HG03025 (cell line): ENCODE data around the gene AK1.
"Not testable (repeated sequence)": the region's sequence is repeated elsewhere in the genome, so short reads cannot be mapped to it uniquely, and the experiment has no call there.

Experiments used
- ATAC-seq: cut with Tn5 transposase; IDR thresholded peaks from one replicate; pipeline ENCODE4 v1.9.1; 2021; ENCODE audit warnings: mild to moderate bottlenecking, moderate library complexity; ENCODE audit not compliant: unreplicated experiment, low FRiP score

The AK1 gene

DNA sequence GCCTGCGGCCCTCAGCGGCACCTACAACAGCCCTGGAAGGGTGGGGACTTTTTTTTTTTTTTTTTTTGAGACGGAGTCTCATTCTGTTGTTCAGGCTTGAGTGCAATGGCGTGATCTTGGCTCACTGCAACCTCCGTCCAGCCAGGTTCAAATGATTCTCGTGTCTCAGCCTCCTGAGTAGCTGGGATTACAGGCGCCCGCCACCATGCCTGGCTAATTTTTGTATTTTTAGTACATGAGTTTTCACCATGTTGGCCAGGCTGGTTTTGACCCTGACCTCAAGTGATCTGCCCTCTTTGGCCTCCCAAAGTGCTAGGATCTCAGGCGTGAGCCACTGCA is 7.4 kb downstream of the AK1 start:
- ATAC-seq, result not testable (repeated sequence)

DNA sequence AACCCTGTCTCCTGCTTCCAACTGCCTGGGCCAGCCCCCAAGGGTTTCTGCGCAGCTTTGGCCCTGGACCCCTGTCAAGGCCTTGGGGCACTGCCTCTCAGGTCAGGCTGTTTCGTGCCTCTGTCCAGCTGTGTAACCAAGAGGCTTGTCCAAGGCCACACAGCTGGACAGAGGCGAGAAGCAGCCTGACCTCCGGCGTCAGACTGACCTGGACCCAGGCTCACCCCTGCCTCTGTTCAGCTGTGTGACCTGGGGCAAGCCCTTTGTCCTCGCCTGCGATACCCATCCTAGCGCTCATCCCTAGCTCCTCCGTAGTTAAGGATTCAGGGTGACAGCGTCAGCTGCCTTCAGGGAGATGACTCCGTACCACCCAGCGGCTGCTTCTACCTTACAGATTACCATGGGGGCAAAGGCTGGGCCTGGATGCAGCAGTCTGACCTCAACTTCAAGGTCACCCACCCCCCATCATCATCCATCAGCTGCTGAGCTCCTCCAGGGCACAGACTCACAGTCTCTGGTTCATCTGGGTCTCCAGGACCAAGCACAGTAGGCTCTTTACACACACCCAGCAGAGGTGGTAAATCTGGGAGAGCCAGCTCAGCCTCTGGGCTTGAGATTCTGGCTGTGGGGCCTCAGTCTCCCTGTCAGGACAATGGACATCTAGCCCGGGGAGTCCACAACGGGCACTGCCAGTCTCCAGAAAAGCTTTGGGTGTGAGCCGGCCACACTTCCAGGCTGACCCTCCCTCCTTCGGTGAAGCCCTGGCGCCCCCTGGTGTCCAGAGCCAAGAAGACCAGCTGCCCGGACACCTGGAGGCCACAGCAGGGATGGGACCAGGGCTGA is 7.9 kb downstream of the AK1 start:
- no peak for ATAC-seq

DNA sequence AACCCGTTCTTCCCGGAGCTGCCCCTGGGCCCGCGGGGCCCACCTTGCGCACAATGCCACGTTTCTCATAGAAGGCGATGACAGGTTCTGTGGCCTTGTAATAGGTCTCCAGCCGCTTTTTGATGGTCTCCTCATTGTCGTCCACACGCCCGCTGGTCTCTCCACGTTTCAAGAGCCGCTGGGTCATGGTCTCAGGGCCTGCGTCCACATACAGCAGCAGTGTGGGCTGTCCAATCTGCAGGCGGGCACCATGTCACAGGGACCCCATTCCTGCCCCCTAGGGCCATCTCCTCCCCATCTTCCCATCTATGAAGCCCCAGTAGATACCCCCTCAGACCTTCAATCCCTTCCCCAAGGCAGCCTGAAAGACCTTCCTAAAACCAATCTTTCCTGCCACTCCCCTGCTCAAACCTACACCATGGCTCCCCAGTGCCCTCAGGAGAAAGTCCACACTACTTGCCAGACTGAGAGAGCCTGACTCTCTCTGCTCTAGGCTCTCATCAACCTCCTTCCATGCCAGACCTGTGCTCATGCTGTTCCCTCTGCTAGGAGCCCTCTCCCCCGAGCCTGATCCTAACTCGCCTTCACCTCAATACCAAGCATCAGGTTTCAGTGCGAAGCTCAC is 9.1 kb downstream of the AK1 start:
- no peak for ATAC-seq

DNA sequence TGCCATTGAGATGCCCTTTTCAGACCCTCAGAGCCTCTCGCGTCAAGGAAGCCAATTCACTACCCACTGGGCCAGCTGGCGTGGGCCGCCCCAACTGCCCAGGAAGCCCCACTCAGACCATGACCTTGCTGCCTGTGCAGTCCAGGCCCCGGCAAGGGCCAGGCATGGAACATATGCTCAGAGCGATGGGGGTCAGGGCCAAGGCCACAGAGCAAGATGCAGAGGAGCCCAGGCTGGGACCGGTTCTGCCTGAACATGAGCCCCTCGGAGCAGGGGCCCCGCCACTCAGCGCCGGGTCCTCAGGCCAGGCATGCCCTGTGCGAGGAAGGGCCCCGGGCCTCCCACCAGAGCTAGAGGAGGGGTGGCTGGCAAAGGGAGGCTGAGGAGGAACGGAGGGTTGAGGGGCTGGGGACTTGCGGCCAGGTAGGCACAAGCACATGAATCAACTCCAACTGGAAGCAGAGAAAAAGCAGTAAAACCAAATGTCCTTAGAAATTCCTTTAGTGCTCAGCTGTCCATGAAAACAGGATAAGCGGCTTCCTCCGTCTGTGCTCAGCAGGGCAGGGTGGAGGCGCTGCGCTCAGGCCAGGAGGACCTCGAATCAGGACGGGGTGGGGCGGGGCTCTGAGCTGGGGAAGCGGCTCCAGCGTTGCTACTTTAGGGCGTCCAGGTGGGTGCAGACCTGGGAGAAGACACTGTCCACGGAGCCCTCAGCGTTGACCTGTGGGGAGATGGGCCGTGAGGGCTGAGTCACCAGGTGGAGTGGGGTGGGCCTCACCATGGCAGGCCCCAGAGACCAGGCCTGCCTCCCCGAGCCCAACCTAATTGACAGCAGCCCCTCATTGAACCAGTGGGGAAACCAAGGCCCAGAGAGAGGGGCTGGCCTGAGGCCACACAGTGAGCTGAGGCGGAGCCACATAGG is 9.9 kb downstream of the AK1 start:
- no peak for ATAC-seq

DNA sequence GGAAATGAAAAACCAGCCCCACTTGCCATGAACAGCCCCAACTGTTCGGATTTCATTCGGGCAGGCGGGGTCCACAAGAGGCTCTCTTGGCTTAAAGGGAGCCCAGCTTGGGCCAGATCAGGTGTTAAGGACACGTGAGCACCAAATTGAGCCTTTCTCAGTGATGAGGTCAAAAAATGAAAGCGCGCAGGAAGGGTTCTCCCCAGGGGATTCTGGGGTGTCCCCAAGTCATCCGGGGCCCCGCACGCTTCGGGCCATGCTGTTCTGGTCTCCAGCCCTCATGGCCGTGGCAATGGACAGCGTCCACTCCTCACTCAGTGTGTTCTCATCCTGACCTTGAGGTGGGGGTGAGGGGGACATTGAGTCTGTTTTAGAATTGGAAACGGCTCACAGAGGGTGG is 10.9 kb downstream of the AK1 start:
- ATAC-seq, result no peak

DNA sequence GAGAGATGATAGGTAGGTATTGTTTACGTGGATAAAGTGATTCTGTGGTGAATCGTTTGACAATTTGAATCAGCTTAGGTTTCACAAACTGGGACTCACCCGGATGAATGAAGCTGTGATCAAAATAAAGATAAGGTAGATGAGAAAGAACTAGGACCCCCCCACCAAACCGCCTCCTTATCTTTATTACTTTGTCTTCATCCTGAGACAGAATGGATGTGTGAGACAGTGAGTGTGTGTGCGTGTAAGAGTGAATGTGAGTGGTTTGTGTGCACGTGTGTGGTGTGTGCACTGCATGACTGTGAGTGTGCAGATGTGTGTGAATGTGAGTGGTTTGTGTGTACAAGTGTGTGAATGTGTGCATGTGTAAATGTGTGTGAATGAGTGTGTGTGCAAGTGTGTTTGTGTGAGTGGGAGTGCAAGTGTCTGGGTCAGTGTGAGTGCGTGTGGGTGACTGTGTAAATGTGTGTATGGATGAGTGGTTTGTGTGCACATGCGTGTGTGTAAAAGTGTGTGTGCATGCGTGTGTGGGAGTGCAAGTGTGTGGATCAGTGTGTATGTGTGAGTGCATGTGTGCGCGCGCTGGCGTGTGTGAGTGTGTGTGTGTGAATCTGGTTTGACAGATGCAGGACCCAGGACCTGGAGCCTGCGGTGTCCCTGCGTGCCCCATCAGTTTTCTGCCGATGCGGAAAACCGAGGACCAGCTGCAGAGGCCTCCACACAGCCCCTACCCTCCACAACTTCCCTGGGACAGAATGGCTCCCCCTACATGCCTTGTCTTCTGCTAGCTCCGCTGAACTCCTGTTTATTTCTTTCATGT is 11.6 kb downstream of the AK1 start:
- ATAC-seq, result no peak

DNA sequence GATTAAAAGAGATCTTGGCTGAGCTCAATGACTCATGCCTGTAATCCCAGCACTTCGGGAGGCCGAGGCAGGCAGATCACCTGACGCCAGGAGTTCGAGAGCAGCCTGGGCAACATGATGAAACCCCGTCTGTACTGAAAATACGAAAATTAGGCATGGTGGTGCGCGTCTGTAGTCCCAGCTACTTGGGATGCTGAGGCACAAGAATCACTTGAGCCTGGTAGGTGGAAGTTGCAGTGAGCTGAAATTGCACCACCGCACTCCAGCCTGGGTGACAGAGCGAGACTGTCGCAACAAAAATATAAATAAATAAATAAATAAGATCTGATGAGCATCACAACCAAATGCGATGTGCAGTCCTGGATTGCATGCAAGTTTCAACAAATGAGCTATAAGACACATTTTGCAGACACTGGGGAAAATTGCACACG is 14.3 kb downstream of the AK1 start:
- ATAC-seq, result no peak

DNA sequence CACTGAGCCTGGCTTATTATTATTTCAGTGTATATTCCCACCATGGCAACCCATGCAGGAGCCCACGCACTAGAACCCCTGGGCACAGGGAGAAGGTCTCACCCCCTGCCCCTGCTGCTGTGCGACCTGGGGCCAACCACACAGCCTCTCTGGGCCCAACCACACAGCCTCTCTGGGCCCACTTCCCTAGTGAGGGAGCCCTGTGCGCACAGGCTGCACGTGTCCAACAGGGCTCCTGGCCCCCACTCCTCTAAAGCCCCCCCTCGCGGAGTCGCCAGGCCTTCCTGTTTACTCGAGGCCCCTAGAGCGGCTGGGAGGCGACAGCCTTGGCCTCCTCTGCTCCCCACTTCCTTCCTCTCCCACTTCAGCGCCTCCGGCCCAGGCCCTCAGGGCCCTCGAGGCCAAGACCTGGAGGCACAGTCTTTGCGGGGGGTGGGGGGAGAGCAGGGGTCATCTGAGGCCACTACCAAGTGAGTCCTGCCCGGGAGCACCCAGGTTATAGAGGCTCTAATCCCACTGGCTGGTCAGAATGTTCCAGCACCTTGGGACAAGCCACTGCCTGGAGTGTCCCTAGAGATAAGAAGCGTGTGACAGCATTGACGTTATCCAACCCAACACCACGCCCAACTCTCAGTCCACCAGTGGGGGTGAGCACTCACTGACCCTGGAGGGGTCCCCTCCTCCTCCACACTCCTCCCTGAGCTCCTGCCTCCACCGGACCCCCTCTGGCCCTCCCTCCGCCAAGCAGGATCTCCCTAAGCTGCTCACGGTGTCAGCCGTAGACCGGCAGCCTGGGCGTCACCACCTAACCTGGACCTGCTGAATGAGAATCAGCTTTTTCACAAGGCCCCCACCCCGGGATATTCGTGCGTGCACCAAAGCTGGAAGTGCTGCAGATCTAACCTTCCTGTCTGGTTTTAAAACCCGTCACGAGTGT is 15.1 kb downstream of the AK1 start:
- ATAC-seq, result no peak

DNA sequence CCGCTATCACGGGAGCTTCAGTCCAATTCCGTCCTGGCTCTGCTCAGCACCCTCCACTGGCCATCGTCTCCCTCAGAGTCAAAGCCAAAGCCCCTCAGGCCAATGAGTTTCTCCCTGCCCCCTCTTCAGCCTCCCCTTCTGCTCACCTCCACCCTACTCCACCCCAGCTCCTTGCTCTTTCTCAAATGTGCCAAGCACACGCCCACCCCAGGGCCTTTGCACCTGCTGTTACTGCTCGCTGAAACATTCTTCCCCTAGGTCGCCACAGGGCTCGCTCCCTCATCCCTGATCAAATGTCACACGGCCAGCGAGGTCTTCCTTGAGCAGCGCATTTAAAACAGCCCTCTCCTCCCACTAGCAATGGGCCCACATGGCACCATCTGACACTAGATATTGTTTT is 16.7 kb downstream of the AK1 start:
- ATAC-seq, result no peak

DNA sequence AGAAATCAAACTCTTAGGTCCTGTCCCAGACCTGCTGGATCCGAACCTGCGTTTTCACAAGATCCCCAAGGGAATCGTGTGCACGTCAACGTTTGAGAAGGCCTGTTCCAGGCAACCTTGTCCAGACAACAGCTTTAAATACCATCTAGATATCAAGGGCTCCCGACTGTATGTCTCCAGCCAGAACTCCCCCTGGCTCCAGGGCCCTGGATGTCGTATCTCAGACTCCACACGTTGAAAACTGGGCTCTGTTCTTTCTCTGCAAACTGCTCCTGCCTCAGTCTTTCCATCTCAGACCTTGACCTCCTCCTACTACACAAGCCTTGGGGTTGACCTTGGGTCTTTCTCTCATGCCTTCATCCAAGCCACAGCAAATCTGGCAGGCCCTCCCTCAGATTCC is 17.2 kb downstream of the AK1 start:
- ATAC-seq, result no peak

DNA sequence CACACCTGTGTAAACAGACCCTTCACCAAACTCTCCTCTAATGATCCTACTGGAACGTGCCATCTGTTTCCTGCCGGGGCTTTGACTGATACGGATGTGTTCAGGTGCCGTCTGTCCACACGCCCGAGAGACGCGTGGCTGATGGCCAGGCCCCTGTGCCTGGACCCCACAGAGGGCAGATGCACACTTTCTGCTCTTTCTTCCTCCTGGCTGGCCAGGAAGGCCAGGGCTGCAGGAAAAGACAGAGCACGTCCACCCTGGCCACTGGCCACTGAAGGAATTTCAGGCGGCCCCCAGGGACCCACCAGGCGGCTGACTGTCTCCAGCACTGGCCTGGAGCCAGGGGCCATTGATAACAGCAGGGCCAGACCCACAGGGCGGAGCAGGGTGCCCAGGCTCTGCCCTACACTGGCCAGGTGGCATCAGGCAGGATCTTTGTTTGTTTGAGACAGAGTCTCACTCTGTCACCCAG is 19.4 kb downstream of the AK1 start:
- ATAC-seq, result no peak

DNA sequence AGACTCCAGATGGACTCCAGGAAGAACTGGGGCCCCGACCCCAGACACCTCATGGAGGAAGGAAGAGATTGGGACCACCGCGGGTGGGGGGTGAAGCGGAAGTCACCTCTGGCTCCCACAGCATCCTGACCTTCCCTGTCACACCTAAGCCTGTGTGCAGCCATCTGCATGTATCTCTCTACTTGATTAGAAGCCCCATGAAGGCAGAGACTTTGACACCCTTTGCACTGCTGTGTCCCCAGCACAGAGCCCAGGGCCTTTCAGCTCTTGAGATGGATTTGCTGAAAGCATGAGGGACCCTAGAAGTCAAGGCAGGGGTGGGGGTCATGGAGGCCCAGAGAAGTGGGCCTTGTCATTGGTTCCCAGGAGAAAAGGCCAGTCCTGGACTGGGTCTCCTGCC is 20.2 kb downstream of the AK1 start:
- ATAC-seq, result no peak

DNA sequence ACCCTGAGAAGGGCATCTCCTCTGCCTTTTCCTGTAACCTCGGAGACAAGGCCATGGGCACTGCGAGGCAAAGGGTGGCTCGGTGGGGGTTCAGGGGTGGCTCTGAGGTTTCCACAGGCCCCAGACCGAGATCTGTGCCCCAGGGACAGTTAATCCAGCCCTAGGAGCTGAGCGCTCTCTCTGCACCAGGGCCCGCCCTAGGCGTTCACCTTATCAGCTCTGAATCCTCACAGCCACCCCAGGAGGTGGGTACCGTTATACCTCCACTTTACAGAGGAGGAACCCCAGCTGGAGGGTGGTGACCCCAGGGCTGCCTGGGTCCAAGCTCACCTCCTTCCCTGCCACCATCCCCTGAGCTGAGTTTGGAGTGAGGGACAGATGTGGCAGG is 20.8 kb downstream of the AK1 start:
- ATAC-seq, result no peak

DNA sequence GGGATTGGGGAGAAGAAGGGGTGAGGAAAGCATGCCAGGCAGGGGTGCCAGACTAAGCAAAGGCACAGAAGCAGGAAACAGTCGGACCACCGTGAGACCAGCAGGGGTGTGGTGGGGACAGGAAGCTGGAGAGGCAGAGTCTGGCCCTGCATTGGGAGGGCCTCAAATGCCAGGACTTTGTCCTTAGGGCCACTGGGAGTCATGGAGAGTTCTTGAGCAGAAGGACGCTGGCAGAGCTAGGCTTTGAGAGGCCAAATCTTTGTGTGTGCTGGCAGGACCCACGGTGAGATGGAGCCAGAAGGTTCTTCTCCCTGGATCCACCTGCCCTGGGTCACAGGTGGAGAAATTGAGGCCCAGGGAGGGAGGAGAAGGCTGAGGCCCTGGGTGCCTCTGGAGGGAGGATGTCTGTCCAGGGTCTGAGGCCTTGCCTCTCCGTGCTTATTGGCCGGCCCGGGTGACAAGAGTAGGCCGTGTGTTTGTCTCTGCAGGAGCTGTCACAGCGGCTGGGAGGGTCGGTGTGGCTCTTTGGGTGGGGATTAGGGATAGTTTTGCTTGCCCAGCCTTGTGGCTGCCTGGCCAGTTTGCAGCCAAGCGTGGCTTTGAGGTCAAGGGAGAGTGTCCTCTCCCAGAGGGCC is 21.3 kb downstream of the AK1 start:
- ATAC-seq, result no peak

DNA sequence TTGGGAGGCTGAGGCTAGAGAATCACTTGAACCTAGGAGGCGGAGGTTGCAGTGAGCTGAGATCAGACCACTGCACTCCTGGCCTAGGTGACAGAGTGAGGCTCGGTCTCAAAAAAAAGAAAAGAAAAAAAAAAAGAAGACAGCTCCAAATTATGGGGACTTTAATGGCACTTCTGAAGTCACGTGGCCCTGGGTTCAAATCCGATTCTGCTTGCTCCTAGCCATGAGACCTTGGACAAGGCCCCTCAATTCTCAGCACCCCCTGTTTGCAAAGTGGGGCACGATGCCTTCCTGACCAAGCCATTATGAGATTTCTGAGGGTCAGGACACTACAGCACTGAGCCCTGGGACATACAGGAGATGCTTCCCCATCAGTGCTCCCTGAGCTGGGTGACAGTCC is 22.0 kb downstream of the AK1 start:
- no peak for ATAC-seq

DNA sequence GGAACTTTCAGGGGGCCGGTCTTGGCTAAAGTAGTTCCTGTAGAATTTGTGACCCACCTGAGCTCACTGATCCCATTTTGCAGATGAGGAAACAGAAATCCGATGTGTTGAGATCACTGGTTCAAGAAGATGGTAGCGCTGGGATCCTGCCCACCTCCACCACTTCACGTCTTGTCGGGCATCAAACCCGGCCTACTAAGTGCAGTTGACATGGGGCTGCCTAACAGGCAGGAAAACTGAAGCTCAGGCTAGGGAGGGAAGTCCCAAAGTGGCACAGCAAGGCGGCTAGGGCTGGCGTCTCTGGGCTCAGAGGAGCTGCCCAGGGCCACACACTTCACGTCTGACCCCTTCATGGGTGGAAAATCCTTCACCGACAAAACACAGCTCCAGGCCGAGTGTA is 22.5 kb downstream of the AK1 start:
- no peak for ATAC-seq

DNA sequence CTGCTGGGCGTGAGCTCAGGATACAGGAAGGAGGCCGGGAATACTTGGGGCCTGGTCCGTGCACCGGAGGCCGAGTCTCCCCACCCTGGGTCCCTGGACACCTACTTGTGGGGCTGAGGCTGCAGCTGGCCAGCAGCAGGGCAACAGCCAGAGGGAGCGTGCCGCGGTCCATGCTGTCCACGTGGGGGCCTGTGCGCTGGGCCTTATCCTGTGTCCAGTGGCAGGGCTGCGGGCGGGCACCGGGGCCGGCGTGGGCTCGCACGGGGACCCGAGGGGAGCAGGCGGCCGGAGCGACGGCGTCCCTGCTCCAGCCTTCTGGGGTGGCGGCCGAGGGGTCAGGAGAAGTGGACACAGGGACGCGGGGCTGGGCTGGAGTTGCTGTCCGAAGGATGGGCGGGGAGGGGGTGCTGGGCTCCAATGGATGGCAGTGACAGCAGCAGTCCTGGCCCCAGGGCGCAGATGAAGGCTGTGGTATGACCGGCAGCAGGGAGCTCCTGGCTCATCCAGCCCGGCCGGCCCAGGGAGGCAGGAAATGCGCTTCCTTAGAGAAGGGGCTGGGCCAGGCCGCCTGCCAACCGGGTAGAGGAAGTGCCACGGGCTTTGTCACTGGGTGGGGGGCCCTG is 23.2 kb downstream of the AK1 start, which contains the start of gene ENG:
Gene ENG, minus strand, starts transcription at position 475 of the 623 bp plus-strand sequence. Its CDS starts 303 bp downstream, at position 172.
- no peak for ATAC-seq
